HFF-Myc (cell line): ENCODE data around the gene DYRK3.
A peak's percentile ranks its signal among the peaks of the same experiment; 100 is the strongest.
"Not testable (repeated sequence)": the region's sequence is repeated elsewhere in the genome, so short reads cannot be mapped to it uniquely, and the experiment has no call there.

Source experiments
- DNase-seq: peaks from one replicate; pipeline ENCODE4 v3.0.0-alpha.2; 2011; ENCODE audit warnings: low read depth; ENCODE audit errors: extremely low read depth
- H3K4me3 ChIP-seq: replicated peaks from 2 replicates; pipeline ENCODE4 v1.5.1; 2011; ENCODE audit warnings: low read depth, mild to moderate bottlenecking, control low read depth, low read length
- TF ChIP-seq, protein P1 (sequence below): IDR thresholded peaks from 2 replicates; pipeline ENCODE4 v1.5.1; 2012; ENCODE audit warnings: mild to moderate bottlenecking, low read depth, low read length, control low read depth; ENCODE audit errors: missing control alignments

Gene DYRK3

GRCh38 chr1:206631085-206631509 is 4.2 kb upstream of the DYRK3 start:
- TF ChIP-seq, protein P1, sequence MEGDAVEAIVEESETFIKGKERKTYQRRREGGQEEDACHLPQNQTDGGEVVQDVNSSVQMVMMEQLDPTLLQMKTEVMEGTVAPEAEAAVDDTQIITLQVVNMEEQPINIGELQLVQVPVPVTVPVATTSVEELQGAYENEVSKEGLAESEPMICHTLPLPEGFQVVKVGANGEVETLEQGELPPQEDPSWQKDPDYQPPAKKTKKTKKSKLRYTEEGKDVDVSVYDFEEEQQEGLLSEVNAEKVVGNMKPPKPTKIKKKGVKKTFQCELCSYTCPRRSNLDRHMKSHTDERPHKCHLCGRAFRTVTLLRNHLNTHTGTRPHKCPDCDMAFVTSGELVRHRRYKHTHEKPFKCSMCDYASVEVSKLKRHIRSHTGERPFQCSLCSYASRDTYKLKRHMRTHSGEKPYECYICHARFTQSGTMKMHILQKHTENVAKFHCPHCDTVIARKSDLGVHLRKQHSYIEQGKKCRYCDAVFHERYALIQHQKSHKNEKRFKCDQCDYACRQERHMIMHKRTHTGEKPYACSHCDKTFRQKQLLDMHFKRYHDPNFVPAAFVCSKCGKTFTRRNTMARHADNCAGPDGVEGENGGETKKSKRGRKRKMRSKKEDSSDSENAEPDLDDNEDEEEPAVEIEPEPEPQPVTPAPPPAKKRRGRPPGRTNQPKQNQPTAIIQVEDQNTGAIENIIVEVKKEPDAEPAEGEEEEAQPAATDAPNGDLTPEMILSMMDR = peak; percentile 56

DNA sequence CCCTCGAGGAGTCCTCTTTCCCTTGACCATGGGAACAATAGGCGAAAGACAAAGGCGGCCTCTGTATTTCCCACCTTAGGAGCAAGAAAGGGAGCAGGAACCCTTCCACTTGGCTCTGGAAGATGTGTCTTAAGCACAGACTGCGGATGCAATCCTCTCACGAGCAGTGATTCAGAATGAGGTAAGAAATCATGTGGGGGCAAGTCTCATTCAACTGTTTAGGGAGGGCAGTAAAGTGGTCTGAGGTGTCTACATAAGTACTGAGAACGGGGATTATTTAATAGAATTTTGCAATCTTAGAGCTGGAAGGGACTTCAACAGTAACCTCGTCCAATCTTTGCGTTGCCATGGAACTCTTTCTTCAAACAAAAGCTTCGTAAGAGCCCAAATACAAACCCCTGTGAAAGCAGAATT is 1.6 kb upstream of the DYRK3 start:
- H3K4me3 ChIP-seq = no peak overlapping the region
- DNase-seq = peak; percentile 59
- TF ChIP-seq, protein P1 = no peak

More at GRCh38 chr1:206631085-206631509, 4.2 kb upstream of the DYRK3 start:
- DNase-seq = peak; percentile 78
- no peak overlapping the region for H3K4me3 ChIP-seq

DNA sequence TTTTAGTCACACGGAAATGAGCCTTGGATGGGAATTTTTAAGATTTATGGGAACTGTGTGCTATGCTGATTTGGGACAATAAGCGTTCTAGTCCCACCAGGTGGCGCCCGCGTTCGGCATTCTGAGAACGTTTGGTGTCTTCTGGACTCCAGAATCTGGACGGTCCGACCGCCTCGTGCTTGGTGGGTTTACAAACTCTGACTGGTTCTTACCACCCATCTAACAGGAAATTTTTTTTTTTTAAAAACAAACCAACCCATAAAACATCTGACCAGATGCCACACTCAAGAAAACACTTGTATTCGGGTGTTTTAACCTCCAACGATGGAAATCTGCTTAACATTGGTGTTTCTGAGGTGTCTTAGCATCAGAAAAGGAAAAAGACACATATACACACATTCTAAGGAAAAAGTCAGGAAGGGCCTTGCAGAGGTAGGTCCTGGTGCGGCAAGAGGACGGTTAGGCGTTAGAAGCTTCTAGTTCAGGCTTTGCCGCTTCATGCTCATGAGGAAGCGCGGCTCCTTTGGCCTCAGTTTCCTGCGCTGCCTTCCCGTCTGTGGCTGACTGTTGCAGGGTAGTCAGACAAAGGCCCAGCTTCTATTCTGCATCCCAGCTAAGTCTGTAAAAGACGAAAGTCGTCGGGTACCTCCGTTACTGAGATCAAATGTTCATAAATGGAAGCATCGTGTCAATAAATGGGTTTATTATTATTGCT is 814 bp upstream of the DYRK3 start:
- peak overlapping the region; percentile 72 for H3K4me3 ChIP-seq
- DNase-seq = peak; percentile 92
- TF ChIP-seq, protein P1 = peak; percentile 89

GRCh38 chr1:206635978-206636345 is 626 bp downstream of the DYRK3 start:
- no peak for DNase-seq
- TF ChIP-seq, protein P1 = no peak
- peak overlapping the region; percentile 72 for H3K4me3 ChIP-seq

DNA sequence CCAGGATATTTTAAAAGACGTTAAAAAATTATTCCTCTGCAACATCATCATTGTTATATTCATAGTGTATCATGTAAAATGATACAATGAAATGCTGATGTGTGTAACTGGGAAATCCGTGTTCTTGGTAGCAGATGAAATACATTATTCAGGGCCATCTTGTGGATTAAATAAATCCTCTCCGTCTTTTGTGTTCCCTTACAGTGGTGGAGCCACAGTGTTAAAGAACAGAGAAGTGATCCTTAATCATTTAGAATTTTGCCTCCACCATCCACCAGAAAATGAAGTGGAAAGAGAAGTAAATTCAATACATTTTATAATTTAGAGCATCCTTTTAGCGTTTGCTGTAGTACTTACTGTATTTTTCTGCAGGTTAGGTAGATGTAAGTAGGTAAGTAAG is 1.3 kb downstream of the DYRK3 start:
- no peak for DNase-seq
- H3K4me3 ChIP-seq = peak overlapping the region; percentile 72
- TF ChIP-seq, protein P1 = no peak

DNA sequence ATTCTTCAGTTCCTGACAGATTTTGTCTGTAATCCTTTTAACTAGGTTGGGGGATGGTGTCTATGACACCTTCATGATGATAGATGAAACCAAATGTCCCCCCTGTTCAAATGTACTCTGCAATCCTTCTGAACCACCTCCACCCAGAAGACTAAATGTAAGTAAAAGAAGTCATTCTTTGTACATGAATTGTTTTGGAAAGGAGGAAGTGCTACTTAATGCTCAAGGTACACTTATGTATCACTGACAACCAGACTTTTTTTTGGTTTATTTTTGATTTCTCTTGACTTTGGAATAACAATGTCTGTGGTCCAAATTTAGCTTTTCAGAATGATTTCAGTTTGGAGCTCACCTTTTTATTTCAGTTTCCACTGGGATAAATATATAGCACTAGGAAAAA is 2.3 kb downstream of the DYRK3 start:
- TF ChIP-seq, protein P1 = no peak
- peak overlapping the region; percentile 72; the same call in 1 of the 2 replicates for H3K4me3 ChIP-seq
- DNase-seq = no peak

DNA sequence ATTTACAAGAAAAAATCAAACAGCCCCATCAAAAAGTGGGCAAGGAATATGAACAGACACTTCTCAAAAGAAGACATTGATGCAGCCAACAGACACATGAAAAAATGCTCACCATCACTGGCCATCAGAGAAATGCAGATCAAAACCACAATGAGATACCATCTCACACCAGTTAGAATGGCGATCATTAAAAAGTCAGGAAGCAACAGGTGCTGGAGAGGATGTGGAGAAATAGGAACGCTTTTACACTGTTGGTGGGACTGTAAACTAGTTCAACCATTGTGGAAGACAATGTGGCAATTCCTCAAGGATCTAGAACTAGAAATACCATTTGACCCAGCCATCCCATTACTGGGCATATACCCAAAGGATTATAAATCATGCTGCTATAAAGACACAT is 6.7 kb downstream of the DYRK3 start:
- DNase-seq, H3K4me3 ChIP-seq: not testable (repeated sequence)
